Stomach (tissue), 4 donors: ENCODE measurements around the gene DNAJC12.

Source experiments
- POLR2A ChIP-seq, 4 donors: fragments of 450-650 bp; IDR thresholded peaks; one replicate each; pipeline ENCODE4 v1.6.1; 2016; ENCODE audit warnings: antibody characterized with exemption in 4 of 4, control low read depth in 2 of 4, mild to moderate bottlenecking in 1 of 4, moderate library complexity in 1 of 4
- POLR2AphosphoS5 ChIP-seq, 3 donors: sonication (generic); formaldehyde crosslinking; IDR thresholded peaks; one replicate each; pipeline ENCODE4 v1.6.1; 2016; ENCODE audit warnings: antibody characterized with exemption in 3 of 3
- TF ChIP-seq, protein P1 (sequence below), 7 experiments: fragments of 450-650 bp in 4 of 7; fragments of 200-600 bp in 3 of 7; sonication (generic) in 3 of 7; IDR thresholded peaks; one replicate each; pipeline ENCODE4 v1.5.1; 2016 to 2019; ENCODE audit warnings: antibody characterized with exemption in 7 of 7, control low read depth in 2 of 7, mild to moderate bottlenecking in 1 of 7

DNA sequence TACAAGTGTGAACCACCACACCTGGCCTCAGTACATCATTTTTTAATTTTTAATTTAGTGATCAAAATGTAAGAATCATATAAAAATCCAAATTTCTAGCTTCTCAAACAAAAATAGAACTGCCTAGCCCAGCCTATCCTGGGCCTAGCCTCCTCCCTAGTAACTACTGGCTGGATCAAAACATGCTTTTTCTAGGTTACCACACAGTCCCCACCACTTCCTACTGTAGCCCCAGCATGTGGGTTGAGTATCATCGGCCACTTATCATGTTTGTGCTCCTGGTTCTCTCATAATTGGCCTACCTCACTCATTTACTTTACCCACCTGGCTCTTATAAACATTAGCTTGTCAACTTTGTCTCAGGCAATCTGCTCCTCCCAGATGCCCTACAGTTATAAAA lies 52.9 kb downstream of the DNAJC12 start:
- TF ChIP-seq, protein P1, sequence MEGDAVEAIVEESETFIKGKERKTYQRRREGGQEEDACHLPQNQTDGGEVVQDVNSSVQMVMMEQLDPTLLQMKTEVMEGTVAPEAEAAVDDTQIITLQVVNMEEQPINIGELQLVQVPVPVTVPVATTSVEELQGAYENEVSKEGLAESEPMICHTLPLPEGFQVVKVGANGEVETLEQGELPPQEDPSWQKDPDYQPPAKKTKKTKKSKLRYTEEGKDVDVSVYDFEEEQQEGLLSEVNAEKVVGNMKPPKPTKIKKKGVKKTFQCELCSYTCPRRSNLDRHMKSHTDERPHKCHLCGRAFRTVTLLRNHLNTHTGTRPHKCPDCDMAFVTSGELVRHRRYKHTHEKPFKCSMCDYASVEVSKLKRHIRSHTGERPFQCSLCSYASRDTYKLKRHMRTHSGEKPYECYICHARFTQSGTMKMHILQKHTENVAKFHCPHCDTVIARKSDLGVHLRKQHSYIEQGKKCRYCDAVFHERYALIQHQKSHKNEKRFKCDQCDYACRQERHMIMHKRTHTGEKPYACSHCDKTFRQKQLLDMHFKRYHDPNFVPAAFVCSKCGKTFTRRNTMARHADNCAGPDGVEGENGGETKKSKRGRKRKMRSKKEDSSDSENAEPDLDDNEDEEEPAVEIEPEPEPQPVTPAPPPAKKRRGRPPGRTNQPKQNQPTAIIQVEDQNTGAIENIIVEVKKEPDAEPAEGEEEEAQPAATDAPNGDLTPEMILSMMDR (IDR thresholded peaks at IDR 0.05) = no peak
- TF ChIP-seq POLR2AphosphoS5 (IDR thresholded peaks at IDR 0.05) = no peak
- no peak for TF ChIP-seq POLR2A (IDR thresholded peaks at IDR 0.05)
